NCI-H2107 (cell line): ENCODE results near the gene MRPS18A.

Source experiments
- DNase-seq: peaks from one replicate; lab custom pipeline; 2025; lab: John Stamatoyannopoulos, UW

MRPS18A gene

DNA sequence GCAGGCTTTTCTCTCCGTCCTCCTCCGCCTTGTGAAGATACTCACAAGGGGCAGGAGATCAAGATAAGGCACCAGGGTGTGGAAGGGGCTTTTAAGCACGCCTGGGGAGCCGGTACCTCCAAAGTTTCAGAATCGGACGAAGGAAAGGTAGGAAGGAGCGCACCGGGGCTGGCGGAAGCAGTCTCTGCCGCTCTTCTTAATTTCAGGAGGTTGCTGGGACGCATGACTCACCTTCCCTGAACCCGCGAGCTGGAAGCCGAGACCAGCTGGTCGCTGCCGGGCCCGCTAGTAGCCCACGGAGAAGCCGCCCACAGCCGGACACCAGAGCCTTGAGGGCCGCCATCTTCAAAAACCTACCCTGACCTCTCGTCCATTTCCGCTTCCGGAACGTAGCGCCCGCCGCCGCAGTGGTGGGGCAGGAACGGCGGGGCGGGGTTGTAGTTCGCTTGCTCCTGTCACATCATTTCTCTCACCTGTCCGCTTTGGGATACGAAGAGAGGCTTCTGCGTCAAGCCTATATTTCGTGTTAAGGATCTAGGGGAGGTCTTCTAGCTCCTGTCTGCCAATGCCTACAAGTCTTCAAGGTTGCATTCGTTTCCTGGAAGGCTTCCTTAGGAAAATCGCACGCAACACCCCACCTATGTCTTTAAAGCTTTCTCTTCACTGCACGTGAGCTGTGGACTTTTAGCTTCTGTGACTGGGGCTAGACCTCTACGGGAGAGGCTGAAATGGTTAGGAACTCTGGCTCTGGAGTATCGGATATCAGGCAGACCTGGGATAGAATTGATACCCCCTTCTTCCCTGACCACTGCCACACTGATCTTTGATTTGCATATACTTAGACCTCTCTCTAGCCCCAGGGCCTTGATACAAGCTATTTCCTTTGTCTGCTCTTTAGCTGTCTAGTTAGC, at the start of gene MRPS18A:
Gene MRPS18A, minus strand, starts transcription at position 355 of the 911 bp plus-strand sequence. Its CDS starts 12 bp downstream, at position 343.
- no peak for DNase-seq

DNA sequence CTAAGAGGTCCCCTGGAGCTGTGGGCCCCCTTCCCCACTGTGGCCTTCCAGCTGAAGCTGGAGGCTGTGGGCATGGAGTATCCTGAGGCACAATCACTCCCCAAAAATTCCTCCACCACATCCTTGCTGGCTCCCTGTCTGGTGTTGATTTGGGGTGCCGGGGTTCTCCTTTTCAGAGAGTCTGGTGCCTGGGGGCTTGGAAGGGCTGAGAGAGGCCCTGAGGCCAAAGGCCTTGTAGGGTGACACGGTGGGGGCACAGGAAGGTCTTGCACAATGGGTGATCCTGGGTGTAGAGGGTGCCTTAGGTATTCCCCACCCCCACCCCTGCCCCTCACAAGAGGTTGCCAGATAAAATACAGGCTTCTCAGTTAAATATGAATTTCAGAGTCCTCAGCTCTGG, 49.3 kb upstream of the MRPS18A start:
- DNase-seq, result no peak

DNA sequence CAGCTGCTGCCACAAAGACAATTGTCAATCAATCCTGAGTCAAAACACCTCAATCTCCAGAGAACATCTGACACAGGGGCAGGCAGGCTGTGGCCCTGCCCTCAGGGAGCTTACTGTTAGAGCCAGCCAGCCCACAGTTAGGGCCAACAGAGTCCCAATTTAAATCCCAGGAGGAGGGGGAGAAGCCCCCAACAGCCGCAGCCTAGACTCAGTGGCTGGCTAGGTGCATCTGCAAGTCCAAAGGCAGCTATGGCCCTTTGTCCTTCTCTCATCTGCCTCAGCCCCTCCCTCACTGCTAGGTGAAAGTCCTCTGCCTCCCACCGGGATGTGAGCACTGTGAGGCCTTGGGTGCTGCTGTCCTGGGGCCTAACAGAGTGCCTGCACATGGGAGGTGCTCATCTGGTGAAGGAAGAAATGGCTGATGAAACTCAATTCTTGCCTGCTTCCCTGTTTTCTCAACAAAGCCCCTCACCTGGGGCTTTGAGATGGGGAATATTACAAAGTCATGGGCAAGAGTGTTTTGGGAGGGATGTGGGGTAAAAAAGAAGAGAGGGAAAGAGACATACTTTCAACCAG, 48.7 kb upstream of the MRPS18A start:
- no peak for DNase-seq

DNA sequence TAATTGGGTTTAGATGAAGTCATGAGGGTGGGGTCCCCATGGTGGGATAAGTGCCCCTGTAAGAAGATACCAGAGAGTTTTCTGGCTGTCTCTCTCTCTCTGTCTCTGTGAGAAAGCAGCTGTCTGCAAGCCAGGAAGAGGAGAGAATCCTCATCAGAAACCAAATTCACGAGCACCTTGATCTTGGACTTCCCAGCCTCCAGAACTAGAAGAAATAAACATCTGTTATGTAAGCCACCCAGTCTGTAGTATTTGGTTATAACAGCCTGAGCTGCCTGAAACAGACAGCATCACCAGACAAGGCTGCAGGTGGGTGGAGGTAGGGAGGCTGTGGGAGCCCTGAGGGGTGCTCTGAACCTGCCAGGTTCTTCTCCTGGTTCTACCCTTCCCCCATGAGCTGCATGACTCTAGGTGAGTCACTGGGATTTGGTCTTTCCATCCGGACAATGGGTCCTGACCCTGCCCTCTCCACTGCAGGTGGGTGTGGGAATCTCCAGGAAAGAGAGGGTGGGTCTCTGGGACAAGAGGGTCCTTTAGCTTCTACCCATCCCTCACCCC, 48.1 kb upstream of the MRPS18A start:
- DNase-seq, result no peak

DNA sequence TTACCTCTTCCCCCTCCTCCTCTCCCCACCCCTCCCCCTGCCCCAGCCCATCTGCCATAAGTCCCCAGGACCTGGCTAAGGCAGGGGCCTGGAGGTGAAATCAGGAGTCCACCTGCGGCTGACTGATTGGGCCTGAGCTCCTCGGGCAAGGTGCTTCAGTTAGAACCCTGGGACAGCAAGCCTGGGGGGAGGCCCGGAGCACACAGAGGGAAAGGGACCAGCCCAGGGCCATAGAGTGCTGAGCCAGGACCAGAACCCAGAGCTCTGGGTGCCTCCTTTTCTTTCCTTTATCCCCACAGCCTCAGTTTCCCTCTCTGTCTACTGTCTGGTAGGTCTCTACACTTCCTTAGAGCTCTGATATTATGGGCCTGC, 46.7 kb upstream of the MRPS18A start:
- DNase-seq, result no peak

DNA sequence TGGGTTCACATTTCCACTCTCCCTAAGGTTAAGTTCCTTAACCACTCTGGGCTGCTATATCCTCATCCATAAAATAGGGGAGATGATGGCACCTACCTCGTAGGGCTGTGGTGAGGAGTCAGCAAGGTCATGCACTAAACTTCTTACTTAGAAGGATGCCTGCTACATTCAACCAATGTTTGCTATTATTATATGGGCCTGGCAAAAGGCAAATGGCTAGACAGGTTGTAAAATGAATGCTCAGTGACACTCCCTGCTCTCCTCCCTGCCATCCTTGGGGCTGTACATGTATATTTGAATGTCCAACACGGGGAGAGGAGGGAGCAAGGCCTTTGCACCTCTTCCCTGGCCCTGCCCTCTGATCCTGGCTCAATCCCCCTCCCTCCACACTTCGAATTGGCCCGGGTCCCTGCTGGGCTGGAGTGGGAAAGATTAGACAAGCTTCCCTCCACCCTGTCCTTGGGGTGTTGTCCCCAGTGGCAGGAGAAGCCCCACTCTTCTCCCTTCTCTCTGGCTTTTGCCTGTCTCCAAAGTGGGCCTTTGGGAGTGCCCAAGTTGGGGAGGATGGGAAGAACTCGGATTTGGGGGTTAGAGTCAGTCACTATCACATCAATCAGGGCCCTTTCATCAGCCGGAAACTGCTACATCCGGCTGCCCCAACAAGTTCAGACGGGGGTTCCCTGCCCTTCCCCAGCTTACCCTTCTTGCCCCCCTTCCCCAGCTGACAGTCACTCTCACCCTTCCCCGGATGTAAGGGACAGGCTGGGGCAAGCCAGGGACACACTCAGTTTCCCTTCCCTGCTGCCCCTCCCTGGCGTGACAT, 46.1 kb upstream of the MRPS18A start:
- no peak for DNase-seq

DNA sequence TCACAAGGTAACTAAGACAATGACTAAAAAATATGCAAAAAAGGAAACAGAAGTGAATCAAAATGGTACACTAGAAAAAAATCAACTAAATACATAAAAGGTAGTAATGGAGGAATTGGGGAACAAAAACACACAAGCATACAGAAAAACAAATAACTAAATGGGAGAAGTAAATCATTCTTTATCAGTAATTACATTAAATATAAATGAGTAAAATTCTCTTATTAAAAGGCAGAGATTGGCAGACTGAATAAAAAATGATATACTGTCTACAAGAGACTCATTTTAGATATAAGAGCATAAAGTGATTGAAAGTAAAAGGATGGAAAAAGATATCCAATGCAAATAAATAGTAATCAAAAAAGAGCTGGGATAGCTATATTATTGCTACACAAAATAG, 43.0 kb upstream of the MRPS18A start:
- DNase-seq, result no peak

DNA sequence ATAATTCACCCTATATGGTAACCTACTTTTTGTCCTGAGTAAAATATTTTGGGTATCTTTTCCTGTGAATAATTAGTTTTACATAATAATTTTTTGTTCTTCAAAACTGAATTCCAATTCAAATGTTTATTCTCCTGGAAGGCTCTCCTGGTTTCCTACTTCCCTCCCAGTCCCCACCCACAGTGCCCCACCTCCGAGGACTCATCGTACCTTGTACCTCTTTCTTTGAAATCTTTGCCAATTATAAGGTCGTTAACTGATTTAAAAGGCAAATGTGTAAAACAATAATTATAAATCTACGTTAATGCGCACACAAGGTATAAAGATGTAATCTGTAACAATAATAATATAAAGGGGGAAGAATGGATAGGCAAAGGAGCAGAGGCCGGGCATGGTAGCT, 41.9 kb upstream of the MRPS18A start:
- no peak for DNase-seq

DNA sequence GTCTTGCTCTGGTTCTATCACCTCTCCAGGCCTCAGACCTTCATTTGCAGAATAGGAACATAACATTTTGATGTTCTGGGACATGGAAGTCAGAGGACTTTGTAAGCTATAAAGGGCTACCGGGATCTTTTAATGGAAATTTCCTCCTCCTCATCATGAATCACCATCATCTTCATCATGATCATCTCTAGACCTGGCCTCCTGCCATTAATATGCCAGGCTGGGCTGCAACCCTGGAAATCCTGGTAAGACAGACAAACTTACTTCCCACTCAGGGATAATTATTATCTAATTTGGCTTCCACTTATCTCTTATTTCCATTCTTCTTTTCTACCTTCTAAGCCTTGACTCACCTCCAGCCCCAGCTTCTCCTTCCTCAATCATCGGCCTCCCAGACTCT, 41.0 kb upstream of the MRPS18A start:
- no peak for DNase-seq

DNA sequence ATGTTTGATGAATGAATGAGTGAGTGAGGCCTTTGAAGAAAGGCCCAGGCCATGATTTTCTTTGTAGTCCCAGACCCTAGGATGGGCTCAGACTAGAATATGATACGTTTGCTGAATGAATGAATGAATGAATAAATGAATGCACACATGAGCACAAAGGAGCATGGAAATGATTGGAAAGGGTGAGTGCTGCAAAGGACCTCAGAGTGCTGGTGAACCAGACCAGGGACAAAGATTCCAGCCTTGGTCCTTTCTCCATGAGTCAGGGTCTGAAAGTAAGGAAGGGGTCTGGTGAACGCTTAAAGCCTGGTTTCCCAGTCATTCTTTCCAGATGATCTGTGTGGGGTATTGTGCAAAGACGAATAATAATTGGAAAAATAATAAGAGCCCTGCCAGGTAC, 40.0 kb upstream of the MRPS18A start:
- no peak for DNase-seq

DNA sequence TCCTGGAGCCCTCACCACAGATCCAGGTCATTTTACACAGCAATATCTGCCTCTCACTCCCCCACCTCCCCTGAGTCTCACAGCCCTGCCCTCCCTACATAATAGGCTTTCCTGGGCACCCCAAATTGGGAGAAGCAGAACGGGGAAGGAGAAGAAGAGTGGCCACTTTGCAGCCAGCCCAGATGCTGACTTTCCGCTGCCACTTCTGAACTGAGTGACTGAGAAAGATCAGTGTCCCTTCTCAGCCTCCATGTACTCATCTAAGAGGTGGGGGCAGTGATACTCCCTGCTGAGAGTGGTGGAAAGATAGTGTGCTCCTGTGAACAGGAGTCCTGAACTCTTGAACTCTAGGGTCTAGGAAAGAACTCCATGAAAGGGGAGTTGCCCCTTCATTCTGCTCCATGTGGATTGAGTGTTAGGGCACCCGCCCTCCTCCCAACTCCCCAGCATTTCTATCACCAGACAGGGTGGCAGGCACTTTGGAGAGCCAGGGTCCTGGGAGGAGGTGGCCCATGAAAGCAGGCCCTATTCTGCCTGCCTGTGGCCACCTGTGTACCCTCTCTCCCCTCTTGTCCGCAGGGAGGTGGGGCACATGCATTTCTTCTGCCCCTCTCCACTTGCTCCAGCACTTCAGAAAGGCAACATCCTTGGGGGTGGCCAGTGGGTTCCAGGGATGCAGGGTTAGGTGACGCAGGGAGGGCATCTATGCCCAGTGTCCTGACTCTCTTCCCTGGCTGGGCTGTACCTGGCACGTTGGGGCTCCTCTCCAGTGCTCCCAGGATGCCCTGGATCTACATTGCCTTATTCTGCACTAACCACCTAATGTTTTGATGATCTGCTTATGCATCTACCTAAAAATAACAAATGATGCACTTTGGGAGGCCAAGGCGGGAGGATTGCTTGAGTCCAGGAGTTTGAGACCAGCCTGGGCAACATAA, 38.3 kb upstream of the MRPS18A start:
- no peak for DNase-seq

DNA sequence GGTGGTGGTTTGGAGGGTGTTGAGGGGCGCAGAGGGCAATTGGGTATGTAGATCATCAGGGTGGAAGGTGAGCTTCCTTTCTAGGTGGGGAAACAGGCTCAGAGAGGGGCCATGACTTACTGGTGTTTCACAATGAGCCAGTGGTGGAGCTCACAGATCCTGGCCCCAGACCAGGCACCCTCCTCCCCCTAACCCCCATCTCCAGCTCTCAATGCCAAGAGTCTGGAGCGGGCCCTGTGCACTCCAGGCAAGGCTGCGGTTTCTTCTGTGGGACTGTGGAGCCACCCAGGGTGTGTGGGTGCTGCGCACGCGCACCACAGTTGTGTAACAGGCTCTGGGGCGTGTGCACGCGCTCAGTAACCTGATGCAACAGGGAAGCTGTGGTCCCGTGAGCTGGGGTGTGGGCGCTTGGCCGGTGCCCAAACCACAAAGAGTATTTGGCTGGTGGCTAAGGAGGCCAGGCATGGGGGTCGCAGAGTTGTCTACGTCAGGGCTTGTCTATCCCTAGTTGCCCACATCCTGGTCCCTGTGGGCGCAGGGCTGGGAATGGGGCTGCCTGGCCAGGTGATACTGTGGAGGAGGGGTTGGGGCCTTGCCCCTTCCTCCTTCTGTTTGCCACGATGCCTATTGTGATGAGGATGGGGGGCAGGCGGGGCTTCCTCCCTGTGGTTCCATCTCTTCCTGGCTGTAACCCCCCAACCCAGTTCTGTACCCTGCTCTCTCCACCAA, 37.5 kb upstream of the MRPS18A start:
- peak; percentile 85 for DNase-seq

DNA sequence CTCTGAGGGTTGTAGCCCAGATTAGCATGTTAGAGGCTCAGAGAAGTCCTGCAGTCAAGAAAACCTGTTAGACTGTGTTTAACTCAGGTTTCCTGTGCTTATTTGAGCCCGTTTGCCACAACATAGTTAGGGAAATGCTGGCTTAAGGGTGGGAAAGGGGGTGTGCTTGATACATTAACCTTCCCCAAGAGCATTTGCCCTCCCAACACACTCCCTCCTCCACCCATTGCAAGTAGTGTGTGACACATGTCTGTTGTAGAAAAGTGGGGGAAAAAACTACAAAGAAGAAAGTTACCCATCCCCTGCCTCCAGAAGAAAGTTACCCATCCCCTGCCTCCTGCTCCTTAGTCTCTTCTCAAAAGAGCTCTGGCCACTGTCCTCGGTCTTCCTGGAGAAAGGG, 36.8 kb upstream of the MRPS18A start:
- DNase-seq, result no peak

DNA sequence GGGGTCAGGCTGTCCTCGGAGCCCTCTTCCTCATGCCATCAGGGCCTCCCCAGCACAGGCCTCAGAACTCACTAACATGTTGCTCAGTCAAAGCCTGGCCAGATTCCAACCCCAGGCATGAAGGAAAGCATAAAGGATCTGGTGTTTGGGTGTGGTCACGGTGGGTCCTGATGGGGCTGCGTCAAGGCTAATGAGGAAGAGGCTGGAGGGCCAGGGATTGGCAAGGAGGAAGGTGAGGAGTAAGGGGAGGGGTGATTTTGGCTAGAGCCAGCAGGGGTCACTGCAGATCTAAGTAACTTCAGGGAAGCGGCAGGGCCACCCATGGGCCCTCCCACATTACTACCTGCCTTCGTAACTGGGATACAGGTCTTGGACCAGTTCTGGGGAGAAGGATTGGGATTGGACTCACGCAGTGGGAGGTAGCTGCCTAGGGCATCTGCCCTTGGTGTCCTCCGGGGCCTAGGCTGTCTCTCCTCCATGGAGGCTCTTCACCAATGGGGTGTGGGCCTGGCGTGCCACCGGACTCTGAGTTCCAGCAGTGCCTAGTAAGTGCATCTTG, 36.2 kb upstream of the MRPS18A start:
- peak; percentile 20 for DNase-seq

DNA sequence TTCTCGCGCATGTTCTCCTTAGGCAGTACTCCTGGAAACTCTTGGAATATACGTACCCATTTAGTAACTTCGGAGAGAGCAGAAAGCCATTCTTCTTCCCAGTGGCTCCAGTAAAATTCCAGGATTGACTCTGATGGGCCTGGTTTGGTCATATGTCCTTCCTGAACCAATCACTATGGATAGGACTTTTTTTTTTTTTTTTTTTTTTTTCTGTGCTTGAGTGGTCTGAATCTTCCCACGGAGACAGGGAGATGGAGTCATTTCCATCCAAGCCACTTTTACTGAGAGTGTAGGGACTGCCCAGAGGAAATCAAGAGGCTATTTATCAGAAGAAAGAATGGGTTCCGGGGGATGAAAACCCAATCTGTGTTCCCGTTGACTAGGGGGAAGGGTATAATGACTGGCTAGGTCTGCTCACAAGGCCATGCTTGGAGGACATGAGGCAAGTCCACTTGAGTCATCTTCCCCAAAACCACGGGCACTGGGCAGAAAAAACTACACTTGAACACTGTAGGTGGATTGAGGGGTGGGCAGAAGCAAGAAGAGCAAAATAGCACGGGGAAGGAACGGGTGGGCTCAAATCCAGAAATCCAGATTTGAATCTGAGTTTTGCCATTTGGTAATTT, 35.4 kb upstream of the MRPS18A start:
- DNase-seq, result no peak

DNA sequence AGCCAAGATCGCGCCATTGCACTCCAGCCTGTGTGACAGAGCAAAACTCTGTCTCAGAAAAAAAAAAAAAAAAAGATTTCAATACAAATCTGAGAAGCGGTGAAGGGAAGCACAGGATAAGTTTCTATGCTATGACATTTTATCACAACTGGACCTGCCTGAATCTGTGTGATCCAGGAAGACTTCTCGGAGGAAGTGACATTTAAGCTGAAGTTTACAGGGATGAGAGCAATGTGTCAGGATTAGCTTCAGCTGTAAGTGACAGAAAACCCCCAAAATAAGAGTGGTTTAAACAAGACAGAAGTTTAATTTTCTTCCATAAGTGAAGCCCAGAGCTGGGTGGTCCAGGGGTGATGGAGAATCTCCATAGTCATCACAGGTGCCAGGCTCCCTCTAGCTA, 33.4 kb upstream of the MRPS18A start:
- DNase-seq, result no peak

DNA sequence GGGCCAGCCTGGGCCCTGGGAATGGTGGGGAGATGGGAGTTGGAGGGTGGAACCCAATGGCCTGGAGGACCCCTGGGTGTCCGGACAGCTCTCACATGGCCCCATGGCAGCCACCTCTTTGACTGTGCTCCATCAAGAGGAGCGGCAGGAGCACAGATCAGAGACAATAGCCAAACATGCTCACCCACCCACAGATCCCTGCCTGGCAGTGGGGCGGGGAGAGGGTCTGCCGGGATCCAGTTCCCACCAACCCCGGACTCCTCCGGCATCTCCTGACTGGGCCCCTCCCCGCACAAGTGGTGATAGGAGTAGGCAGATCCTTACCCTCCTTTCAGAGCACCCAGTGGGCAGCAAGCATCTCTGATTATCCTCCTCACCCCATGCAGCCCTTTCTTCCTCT, 31.9 kb upstream of the MRPS18A start:
- DNase-seq, result no peak

DNA sequence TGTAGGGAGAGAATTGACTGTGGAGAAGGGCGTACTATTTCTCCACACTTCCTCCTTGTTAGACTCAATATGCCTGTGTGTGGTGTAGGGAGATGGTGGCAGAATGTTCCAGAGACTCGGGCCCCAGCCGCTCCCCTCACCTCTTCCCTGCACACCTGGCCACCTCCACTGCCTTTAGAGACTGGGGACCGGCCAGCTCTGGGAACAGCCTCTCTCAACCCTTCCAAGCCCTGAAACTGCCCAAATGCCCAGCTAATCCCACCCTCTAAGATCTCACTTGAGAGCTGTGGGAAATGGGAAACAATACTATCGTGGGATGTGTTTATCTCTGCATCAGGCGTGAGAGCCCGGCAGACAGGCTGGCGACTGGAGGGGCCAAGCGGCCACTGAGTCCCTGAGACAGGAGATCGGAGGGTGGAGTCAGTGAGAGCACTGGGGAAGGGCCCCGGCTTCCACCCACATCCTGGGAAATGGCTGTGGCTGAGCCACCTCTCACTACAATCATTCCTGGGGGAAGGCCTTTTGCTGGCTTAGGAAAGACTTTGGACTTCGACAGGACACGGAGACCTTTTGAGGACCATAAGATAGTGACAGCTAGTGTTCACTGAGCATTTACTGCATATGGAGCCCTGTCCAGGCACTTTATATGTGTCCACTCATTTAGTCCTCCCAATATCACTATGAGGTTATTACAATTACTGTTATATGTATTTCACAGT, 31.0 kb upstream of the MRPS18A start:
- no peak for DNase-seq

DNA sequence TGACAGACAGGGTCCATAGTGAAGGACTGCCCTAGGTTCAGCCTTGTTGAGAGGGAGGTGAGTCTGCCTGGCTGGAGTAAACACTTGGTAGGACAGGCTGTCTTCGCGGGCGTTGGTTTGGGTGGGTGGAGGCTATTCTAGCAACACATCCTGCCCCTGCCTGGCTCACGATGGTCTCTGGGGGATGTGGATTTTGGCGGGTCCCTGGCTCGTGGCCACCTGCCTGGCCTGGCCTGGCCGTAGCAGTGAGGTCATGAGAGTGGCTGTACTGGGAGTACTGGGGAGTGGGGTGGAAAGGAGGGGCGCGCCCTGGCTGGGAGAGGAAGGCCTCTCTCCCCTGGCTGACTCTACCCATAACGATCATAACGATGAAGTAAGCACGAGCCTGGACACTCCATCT, 30.2 kb upstream of the MRPS18A start:
- DNase-seq, result no peak
